Middle frontal gyrus (tissue), 1 donor: ENCODE results near the gene SPDYE2.
A peak's percentile ranks its signal among the peaks of the same experiment; 100 is the strongest.
"Not testable (repeated sequence)": the region's sequence is repeated elsewhere in the genome, so short reads cannot be mapped to it uniquely, and the experiment has no call there.

Source experiments
- DNase-seq: peaks from one replicate; pipeline ENCODE4 v3.0.0-alpha.2; 2015; ENCODE audit warnings: low spot score; ENCODE audit errors: extremely low spot score

The SPDYE2 gene

DNA sequence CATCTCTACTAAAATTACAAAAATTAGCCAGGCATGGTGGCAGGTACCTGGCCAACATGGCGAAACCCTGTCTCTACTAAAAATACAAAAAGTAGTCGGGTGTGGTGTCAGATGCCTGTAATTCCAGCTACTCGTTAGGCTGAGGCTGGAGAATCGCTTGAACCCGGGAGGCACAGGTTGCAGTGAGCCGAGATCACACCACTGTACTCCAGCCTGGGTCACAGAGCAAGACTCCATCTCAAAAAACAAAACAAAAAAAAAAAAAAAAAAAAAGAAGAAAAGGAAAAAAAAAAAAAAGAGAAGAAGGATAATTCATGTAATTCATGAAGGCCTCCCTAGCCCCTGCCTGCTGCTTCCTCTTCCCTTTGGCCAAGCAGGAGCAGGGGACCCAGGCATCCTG, 10.4 kb upstream of the SPDYE2 start:
- not testable (repeated sequence) for DNase-seq

DNA sequence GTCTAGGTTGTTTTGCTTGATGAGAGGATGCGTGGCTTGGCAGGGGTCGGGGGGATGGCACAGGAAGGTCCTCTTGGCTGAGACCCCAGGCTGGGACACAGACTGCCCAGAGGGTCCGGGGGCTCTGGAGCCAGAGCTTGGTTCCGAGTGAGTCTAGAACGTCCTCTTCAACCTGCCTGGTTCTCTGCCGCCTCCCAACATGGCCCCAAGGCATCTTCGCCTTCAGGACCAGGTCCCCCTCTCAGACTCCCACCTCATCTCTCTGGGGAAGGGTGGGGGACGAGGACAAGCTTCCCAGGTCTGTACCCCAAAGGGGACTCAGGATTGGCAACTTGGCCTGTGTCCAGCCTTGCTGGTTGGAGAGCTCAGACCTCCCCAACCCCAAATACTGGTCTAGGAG, 8.9 kb upstream of the SPDYE2 start:
- not testable (repeated sequence) for DNase-seq

DNA sequence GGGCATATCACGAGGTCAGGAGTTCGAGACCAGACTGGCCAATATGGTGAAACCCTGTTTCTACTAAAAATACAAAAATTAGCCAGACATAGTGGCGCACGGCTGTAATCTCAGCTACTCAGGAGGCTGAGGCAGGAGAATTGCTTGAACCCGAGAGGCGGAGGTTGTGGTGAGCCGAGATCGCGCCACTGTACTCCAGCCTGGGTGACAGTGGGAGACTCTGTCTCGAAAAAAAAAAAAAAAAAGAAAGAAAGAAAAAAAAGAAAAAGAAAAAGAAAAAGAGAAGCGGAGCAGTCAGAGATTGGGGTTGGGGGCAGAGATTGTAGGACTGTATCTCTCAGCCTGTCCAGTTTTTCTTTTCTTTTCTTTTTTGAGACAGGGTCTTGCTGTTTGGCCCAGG, 8.3 kb upstream of the SPDYE2 start:
- not testable (repeated sequence) for DNase-seq

DNA sequence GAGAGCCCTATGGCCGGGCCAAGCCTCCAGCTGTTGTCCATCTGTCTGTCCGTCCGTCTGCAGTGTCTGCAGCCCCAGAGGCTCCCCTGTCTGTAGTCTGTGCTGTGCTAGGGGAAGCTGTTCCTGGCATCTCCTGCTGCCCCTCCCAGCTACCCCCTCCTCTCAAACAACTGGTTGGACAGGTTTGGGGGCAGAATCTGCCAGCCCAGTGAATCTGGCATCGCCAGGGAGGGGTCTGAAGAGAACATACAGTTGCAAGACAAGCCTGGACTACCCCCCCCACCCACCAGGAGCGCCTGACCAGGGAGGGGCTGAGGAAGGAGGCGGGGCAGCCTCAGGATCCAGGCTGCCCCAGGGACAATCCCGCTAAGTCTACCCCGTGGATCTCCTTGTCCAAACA, 7.4 kb upstream of the SPDYE2 start, which contains the start of gene UPK3BL2:
TSS of gene UPK3BL2 (minus strand) at position 101 of the 400 bp plus-strand sequence. CDS start at position 41, 60 bp downstream.
- not testable (repeated sequence) for DNase-seq

DNA sequence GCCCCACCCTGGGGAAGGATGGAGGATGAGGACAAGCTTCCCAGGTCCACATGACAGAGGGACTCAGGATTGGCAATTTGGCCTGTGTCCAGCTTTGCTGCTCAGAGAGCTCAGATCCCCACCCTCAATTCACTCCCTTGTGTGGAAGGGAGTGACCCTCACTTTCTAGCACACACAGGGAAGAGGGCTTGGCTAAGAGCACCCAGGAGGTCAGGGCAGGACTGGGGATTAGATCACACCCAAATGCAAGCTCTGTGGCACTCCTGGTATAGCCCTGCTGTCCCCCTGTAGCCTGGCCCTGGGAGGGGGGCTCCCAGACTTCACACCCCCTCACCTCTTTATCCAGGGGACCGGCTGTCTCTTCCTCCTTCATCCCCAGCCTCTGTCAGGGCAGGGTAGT, 6.7 kb upstream of the SPDYE2 start:
- not testable (repeated sequence) for DNase-seq

DNA sequence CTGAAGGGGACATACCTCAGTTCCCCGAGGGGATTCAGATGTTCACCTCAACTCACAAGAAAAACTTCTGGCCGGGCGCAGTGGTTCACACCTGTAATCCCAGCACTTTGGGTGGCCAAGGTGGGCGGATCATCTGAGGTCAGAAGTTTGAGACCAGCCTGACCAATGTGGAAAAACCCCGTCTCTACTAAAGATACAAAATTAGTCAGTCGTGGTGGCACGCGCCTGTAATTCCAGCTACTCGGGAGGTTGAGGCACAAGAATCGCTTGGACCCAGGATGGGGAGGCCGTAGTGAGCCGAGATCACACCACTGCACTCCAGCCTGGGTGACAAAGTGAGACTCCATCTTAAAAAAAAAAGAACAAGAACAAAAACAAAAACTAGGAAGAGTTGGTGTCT, 5.7 kb upstream of the SPDYE2 start:
- DNase-seq: not testable (repeated sequence)

DNA sequence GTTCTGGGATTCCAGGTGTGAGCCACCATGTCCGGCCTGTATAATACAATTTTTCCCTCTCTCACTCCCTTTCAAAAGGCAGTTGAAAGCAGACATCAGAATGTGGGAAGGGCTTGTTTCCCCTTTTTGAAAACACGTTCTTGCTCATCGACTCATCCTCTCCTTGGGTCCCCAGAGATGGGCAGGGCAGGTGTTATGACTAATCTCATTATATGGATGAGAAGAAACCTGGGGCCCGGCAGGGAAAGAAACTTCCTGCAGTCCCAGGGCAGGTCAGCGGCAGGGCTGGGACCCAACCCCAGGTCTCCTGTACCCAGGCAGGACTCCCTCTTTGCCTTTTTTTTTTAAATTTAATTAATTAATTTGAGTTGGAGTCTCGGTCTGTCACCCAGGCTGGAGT, 4.7 kb upstream of the SPDYE2 start:
- not testable (repeated sequence) for DNase-seq

DNA sequence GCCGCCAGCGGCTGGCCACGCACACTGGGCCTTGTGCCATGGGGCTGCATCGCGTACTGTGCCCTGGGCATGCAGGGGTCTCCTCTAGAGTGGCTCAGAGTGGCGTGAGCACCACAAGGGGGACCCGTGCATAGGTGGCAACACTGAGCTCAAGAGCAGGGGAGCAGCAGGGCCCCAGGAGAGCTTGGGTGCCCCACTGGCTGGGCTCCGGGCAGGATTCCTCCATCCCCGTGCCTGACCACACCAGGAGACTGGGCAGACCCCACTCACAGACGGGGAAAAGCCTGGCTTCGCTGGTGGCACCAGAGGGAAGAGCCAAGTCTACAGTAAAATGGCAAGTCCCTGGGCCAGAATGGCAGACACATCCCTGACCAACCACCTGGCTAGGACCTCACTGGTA, 17.6 kb downstream of the SPDYE2 start:
- not testable (repeated sequence) for DNase-seq

DNA sequence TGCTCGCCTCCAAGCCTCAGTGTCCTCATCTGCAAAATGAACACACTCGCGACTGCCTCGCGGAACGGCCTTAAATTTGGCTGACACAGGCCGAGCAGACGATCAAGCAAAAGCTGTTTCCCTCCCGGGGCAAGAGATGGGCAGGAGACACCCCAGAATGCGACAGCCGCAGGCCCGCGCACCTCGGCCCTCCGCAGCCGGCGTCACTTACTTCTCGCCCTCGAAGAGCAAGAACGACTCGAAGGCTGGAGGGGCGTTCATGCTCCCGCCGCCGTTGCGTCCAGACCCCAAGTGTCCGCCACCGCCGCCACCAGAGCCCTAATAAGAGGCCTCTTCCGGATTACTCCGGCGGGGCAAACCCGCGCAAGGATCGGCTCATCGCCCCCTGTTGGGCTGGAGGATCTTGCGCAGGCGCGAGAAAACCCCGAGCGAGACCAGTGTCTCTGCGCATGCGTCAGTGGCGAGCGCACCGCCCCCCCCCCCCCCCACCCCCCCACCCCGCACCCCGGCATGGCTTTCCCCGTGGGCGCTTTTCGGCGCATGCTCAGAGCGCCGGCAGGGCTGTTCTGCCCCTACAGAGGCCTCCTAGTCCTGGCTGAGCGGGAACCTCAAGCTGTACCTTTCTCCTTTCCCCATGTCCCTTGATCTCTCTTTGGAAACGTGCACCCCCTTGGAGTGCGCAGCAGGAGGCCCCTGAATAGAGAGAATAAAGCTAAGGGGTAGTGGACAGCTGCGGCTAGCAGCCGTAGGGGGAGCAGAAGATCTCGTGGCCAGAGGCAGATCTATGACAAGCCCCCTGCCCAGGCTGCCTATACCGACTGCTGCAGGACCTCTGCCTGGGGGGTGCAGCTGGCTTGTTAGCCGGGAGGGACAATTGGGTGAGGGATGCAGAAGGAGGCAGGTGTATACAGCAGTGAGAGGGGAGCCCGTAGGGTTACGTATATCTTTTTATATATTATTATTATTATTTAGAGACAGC, 21.5 kb downstream of the SPDYE2 start, which contains the start of gene POLR2J3:
TSS of gene POLR2J3 (minus strand) at position 323 of the 979 bp plus-strand sequence. CDS start at position 261, 62 bp downstream.
- peak; percentile 97 for DNase-seq

DNA sequence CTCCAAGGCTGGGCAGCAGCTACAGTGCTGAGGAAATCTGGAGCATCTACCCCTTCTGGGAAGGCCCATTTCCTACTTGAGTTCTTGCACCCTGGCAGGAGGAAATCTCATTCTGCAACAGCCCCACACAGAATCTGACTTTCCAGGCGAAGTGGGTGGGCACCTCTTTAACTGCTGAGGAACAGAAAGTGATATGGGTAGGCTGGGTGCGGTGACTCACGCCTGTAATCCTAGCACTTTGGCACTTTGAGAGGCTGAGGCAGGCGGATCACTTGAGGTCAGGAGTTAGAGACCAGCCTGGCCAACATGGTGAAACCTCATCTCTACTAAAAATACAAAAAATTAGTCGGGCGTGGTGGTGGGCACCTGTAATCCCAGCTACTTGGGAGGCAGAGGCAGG, 23.6 kb downstream of the SPDYE2 start:
- DNase-seq: not testable (repeated sequence)

DNA sequence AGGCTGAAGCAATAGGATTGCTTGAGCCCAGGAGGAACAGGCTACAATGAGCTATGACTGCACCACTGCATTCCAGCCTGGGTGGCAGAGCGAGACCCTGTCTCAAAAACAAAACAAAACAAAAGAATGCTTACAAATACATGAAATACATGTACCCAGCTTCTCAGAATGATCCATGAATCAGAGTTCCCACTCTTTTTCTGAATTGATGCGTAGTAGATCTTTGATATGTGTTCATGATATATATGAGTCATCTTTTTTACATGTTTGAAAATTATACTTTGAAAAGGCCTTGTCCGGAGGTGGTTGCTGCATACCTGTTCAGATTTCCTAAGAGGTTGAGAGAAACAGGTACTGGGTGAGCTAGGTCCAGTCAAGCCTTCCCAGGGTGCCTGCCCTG, 25.3 kb downstream of the SPDYE2 start:
- not testable (repeated sequence) for DNase-seq

DNA sequence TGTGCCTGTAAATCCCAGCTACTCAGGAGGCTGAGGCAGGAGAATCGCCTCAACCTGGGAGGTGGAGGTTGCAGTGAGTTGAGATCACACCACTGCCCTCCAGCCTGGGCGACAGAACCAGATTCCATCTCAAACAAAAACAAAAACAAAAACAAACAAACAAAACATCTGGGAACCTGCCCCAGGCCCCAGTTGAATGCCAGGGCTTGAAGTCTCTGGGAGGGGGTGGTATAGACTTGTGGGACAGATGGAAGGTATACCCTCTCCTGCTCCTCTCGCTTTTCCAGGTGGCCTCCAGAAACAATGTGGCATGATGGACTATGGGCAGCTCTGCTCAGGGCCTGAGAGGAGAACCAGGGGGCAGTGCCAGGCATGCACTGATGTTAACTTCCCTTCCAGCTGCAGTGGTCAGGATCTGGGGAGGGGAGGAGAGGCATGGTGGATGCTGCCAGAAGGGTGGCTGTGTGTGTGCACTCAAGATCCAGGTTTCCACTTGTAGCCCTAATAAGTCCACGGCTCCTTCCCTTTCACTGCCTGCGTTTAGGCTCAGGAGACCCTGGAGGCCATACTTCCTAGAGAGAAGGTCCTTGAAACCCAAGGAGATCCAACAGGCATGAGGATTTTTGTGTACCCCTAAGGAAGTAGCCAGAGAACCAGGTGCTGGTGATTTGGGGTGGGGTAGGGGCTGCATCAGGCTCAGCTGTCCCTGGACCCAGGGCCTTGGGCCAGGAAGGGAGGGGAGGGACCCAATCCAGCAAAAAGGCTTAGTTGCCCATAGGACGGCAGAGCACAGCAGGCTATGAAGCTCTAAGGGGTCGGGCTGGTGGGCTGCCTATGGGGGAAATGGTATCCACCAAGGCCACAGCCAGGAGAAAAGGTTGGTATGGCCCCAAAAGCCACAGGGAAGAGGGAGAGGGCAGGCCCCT, 26.6 kb downstream of the SPDYE2 start:
- not testable (repeated sequence) for DNase-seq

DNA sequence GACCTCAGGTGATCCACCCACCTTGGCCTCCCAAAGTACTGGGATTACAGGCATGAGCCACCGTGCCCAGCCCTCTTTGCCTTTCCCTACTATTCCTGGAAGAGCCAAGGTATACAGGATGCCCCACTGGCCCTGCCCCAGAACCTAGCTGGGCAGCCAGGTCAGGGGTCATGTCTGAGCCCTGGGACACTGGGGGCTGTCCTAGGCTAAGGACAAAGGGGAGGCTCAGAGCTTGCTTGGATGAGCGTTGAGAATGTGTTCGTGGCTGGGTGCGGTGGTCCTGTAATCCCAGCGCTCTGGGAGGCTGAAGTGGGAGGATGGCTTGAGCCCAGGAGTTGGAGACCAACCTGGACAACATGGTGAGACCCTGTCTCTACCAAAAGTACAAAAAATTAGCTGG, 27.5 kb downstream of the SPDYE2 start:
- not testable (repeated sequence) for DNase-seq

DNA sequence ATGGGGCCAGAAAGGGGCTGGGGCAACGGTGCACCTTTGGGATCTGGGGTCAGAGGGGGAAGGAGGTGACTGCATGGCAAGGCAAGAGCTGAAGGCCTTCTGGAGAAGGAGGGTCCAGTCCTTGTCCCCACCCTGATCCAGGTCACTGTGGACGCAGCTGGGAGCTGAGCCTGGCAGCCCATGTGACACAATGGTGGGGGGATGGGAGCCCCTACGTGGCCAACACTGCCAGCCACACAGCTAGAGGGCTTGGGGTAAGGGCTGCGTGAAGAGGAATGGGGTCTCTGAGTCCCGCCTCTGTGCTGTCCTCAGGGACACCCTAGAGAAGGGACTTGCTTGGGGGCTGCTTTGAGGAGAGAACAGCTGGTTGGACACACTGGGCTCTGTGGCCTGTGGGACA, 30.7 kb downstream of the SPDYE2 start:
- DNase-seq: not testable (repeated sequence)

DNA sequence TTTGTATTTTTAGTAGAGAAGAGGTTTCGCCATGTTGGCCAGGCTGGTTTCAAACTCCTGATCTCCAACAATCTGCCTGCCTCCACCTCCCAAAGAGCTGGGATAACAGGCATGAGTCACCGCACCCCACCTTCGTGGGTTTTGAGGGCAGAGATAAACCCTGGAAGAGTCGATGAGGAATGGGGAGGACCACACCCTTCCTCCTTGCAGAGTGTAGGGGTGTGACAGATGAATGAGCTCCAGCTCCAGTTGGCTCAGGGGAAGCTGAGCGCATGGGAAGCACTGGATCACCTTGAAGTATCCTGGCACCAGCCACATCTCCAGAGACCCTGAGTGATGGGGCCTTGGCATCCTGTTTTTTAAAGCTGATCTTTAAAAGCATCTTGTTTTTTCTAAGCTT, 32.5 kb downstream of the SPDYE2 start:
- not testable (repeated sequence) for DNase-seq

DNA sequence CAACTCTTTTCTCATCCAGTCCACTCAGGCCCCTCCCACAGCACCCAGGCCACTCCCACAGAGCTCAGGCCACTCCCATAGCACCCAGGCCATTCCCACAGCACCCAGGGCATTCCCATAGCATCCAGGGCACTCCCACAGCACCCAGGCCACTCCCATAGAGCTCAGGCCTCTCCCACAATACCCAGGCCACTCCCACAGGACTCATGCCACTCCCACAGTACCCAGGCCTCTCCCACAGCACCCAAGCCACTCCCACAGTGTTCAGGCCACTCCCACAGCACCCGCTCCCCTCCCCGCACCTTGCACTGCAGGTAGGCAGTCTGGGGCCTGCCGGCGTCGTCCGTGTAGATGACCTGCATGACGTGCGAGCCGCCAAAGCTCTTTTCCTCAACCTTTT, 38.8 kb downstream of the SPDYE2 start:
- DNase-seq: not testable (repeated sequence)

DNA sequence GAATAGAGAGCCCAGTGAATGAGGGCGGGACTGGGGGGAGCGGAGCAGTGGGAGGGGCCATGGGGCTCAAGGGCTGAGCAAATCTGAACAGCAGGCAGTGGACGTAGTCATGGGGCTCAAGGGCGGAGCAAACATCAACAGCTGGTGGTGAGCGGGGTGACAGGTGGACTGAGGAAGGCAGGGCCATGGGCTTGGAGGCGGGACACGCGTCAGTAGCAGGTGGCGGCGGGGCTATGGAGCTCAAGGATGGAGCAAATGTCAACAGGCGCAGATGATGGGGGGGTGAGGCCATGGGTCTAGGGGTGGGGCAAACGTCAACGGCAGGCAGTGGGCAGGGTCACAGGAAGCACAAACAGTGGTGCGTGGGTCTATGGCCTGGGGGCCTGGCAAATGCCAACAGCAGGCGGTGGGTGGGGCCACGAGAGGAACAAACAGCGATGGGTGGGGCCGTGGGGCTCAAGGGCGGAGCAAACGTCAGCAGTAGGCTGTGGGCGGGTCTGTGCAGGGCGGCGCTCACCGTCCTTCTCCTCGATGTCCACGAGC, 41.5 kb downstream of the SPDYE2 start:
- not testable (repeated sequence) for DNase-seq

DNA sequence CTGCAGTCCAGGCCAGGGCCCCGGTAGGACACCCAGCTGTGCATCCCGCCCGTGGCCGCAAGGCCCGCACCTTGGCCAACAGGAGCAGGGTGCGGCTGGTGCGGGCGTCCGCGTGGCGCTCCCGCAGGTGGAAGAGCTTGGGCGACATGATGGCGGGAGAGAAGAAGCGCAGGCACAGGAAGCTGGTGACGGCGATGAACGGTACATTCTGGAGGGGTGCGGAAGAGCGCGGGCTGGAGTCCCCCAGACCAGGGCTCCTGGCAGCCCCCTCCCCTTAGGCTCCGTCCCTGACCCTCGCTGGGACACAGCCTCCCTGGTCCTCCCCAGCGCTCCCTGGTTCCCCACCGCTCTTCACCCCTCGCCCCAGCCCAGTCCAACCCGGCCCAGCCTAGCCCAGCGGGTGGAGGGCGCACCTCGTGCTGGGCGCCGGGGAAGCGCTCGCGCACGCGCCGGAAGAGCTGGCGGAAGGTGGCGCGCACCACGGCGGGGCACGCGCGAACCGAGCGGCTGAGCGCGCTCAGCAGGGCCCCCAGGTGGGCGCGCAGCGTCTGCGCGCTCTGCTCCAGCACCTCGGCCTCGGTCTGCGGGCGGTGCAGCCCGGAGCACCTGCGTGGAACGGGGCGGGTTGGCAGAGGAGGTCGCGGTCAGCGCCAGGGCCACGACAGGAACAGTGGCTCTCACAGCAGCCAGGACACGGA, 42.8 kb downstream of the SPDYE2 start:
- DNase-seq: not testable (repeated sequence)

DNA sequence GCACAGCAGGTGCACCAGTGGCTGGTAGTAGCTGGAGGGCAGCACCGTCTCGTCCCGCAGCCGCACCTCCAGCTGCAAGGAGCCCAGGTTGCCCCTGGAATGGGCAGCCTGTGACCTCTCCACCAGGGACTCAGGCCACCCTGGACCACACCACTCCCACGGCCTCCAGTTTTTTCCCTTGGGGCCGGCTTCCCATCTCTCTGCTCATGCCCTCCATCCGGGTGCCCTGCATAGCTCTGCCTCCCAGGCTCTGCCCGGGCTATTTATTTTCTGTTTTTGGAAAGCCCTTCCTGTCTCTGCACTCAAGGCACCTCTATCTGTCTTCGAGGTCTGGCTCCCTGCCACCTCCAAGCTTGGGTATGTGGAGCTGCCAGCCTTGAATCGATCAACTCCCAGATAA, 45.0 kb downstream of the SPDYE2 start:
- DNase-seq: not testable (repeated sequence)

DNA sequence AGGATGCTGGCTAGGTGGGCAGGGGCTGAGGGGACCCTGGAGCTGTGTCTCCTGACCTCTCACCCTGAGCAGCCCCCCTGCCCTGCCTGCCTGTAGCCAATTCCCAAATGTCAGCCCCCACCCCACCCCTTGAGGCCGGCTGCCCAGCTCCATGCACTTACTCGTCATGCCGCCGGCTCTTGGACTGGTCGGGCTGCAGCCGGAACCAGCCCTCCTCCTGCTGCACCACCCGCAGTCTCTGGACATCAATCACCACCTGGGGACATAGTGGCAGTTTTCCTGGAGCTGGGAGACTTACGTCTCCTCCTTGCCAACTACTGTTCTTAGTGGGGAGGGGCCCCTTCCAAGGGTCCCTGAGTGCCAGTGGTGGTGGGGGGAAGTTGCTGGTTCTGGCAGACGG, 48.7 kb downstream of the SPDYE2 start:
- not testable (repeated sequence) for DNase-seq

DNA sequence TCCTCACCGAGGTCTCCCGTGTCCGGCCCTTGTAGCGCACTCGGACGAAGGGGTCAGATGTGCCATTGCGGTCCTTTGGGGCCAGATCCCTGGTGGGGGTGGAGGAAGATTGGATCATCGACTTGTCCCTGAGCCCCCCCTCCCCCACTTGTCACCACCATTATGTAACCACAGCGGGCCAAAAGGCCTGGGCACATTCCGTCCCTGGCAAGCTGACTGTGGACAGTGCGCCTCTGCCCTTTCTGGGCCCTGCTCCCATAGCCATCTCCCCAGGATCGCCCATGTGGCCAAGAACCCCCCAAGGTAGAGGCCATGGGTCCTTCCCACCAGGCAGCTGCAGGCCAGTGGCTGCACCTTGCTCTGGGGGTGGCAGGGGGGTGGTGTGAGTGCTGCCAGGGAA, 51.3 kb downstream of the SPDYE2 start:
- not testable (repeated sequence) for DNase-seq
